Activated gamma-delta T cell (primary cell): ENCODE data around the gene FOSL1.

Experiments
- DNase-seq: peaks from one replicate; lab custom pipeline; 2025; lab: John Stamatoyannopoulos, UW

Gene FOSL1

GRCh38 chr11:65863889-65864705, 36.1 kb downstream of the FOSL1 start:
- no peak for DNase-seq

GRCh38 chr11:65862941-65863888, 37.0 kb downstream of the FOSL1 start:
- DNase-seq, result no peak

DNA sequence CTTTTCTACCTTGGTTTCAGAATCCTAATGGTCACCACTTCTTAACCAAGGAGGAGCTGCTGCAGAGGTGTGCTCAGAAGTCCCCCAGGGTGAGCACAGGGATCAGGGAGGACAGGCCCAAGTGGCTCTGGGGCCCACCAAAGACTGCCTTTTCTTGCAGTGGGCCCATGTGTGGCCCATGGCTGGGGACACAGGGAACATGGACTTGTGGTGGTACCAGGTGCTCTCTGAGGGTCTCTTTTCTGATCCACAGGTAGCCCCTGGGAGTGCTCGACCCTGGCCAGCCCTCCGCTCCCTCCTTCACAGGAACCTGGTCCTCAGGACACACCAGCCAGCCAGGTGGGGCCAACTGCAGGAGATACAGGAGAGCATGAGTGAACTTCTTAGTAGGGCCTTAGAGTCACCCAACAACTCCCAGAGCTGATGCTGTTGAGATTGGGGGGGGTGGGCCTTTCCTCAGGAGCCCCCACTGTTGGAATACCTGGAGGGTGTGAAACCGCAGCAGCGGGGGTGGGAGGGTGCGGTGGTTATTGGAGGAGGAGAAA, 37.9 kb downstream of the FOSL1 start:
- DNase-seq, result no peak

DNA sequence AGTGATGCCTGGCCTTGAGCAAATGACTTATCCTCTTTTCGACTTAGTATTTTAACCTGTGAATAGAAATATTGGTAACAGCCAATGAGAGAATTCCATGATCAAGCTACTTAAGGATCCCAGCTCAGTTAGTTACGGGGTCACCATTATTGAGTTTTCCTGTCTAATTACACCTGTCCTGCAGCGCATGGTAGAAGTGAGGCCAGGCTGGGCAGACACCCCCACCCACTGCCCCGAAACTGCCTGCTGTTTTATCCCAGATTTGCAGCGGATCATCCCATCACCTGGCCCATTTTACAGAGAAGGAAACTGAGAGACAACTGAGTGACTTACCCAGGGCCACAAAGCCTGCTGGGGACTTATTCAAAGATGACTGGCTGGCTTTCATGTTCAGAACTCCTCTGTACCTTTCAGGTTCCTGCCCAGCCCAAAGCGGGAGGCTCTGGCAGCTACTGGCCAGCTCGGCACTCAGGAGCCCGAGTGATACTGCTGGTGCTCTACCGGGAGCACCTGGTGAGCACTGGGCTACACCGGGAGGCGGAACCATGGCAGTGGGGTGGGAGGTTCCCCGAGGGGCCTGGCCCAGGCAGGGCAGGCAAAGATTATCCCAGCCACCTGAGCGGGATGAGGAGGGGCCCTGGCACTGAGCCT, 38.5 kb downstream of the FOSL1 start:
- no peak for DNase-seq

DNA sequence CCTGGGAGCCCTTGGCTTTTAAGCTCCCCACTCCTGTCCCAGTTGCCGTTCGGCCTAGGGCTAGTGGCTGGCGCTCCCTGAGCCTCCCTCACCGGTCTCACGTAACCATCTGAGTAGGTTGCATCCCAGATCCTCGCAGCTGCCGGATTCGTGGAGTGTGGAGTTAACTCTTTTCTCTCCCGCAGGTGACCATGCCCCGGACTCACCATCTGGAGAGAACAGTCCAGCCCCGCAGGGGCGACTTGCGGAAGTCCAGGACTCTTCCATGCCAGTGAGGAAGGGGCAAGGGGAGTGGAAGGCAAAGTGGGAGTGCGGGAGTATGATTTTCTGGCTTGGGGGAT, 39.1 kb downstream of the FOSL1 start:
- no peak for DNase-seq

DNA sequence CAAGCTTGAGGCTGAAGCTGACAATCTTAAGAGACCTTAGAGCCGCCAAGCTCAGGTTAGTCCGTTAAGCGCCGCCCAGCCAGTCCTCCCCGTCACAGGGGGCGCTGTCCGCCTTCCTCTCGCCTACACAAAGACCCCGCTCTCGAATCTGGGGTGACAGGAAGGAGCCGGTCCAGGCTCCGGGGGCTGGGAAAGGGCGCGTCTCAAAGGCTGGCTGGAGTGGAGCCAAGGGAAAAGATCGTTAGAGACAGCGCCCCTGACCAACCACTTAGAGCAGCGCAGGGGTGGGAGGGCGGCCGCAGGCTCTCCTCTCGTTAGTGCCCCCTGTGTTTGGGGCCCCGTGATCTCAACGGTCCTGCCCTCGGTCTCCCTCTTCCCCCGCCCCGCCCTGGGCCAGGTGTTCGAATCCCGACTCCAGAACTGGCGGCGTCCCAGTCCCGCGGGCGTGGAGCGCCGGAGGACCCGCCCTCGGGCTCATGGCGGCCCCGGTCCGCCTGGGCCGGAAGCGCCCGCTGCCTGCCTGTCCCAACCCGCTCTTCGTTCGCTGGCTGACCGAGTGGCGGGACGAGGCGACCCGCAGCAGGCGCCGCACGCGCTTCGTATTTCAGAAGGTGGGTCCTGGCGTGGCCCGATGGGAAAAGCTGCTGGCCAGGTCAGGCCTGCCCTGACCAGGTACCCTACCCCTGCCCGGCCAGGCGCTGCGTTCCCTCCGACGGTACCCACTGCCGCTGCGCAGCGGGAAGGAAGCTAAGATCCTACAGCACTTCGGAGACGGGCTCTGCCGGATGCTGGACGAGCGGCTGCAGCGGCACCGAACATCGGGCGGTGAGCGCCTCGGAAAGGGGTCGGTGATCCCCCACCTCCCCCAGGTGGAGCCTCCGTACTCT, 39.7 kb downstream of the FOSL1 start, which contains the start of gene MUS81:
MUS81 (plus strand) TSS at position 156 of the 887 bp plus-strand sequence; CDS start at position 477, 321 bp downstream.
- peak; percentile 88 for DNase-seq

DNA sequence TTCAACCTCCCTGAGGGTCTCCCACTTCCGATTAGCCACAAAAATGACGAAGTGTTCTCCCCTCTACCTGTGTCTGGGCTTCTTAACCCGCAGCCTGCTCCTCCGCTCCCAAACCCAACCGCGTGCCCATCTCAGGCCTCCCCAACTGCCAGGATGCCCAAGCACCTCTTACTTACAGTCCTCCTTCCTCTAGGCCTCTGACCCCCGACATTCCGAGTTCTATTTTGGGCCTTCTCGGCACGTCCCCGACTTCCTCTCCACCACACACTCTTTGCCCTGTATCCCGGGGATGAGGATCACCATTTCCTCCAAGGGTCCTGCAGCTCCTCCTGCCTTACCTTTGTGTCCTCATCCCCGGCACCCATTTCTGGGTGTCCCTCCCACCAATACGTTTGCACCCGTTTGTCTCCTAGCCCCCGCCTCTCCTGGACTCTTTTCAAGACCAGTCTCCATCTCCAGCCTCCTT, 40.3 kb downstream of the FOSL1 start:
- DNase-seq, result no peak

GRCh38 chr11:65859095-65859811, 40.9 kb downstream of the FOSL1 start:
- peak; percentile 96 for DNase-seq

DNA sequence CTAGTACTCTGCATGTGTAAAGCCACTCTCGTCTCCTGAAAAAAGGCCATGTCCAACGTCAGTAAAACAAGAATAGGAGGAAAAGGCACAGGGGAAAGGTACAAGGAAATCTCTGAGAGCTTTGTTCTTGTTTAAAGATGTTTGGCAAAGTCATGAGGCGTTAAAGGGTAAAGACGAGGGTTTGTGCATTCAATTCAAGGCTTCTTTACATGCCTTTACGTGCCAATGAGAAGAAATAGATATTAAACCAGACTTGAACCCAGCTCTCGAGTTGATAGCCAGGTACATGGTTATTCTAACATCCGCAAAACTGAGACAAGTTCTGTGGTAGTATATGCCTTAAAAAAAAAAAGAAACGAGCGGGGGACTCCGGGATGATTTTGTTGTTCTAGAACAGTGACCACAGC, 41.5 kb downstream of the FOSL1 start:
- DNase-seq, result no peak

DNA sequence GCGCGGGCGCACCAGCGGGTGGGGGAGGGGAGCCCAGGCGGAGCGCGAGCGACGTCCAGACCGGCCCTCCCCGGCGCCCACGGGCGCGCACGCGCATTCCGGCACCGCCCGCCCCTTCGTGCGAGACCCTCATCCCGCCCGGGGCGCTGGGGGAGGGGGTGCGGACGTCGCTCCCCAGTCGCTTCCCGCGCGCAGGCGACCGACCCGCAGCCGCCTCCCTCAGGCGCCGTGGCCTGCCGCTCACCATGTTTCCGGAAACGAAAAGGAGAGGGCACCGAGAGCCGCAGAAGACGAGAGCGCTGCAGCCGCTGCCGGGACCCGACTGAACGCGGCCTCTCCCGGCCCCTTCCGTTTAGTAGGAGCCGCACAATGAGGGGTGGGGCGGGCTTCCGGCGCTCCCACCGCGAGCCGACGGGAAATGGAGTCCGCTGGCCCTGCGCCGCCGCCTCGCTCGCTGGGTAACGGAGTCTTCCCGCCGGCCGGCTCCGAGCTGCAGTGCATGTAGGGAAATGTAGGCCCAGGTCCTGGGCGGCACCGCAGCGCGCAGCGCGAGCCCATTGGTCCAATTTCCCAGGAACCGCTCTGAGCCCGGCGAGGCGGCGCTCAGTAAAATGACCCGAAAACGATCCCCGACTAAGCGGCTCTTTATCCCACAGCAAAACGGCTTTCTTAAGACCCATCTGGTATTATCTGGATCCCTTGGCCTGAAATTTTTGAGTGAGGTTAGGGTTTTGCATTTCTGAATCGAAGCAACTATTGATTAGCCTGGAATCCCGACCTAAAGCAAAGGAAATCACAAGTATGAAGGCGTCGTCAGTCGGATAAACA, 42.1 kb downstream of the FOSL1 start, which contains the start of gene CFL1:
CFL1 (minus strand) TSS at position 328 of the 828 bp plus-strand sequence; CDS start at position 247, 81 bp downstream.
- peak; percentile 98 for DNase-seq

GRCh38 chr11:65857500-65857852, 42.7 kb downstream of the FOSL1 start:
- peak; percentile 60 for DNase-seq

GRCh38 chr11:65856689-65857499, 43.3 kb downstream of the FOSL1 start:
- DNase-seq, result peak; percentile 73

DNA sequence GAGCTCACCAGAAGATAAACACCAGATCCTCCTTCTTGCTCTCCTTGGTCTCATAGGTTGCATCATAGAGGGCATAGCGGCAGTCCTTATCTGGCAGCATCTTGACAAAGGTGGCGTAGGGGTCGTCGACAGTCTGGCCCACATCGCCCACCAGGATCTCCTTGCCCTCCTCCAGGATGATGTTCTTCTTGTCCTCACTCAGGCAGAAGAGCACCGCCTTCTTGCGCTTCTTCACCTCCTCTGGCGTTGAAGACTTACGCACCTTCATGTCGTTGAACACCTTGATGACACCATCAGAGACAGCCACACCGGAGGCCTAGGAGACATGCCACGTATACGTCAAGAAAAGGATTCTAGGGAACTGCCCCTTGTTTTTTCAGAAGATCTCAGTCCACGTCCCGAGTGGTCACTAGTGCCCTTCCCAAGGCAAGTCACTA, 44.2 kb downstream of the FOSL1 start:
- DNase-seq, result no peak

DNA sequence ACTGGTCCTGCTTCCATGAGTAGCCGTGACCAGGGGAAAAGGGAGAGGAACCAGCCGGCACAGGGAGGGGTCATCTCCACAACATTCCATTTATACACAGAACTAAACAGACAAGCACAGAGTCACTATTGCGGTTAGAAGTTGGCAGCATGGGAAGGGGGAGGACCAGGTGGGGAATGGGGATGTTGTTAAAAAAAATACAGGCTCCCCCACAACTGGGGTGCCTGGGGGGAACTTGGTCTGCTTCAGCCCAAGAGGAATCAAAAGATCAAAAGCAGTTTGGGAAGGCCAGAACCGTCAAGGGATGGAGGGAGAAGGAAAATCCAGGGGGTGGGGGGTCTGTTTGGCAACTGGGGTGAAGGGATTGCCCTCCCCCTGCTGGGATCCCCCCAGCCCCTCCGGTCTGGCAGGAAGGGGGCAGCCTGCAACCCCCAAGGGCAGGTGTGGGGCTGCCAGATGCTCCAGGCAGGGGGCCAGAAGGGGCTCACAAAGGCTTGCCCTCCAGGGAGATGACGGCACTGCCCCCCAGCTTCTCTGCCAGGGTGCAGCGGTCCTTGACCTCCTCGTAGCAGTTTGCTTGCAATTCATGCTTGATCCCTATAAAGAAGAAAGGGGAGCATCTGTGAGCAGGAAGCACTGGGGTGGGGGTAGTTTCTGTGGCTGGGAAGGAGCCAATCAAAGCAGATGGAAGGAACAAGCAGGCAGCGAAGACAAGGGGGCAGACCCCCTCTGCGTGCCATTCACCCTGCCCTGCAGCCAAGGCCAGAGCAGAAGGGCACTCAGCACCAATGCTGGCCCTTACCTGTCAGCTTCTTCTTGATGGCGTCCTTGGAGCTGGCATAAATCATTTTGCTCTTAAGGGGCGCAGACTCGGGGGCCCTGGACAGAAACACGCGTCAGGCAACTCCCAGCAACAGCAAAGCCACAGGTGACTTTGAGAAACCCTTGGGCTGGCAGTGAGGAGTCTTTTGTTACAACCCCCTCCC, 45.0 kb downstream of the FOSL1 start:
- no peak for DNase-seq

DNA sequence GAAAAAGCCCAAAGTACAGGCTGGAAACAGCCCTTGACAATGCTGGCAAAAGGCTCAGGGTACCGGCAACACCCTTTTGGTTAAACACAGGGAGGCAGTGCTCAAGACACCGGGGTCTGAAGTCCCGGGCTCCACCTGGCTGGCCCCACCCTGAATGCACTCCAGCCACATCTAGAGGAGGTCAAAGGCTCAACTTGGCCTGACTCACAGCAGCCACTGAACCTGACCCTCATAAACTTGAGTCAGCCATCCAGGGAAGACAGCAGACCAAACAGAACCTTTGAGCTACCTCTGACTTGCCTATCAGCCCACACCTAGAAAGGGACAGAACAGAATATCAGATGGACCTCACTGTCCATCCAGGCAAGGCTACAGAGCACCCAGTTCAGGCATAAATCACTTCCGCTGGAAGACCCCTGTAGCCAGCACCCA, 46.0 kb downstream of the FOSL1 start:
- no peak for DNase-seq

DNA sequence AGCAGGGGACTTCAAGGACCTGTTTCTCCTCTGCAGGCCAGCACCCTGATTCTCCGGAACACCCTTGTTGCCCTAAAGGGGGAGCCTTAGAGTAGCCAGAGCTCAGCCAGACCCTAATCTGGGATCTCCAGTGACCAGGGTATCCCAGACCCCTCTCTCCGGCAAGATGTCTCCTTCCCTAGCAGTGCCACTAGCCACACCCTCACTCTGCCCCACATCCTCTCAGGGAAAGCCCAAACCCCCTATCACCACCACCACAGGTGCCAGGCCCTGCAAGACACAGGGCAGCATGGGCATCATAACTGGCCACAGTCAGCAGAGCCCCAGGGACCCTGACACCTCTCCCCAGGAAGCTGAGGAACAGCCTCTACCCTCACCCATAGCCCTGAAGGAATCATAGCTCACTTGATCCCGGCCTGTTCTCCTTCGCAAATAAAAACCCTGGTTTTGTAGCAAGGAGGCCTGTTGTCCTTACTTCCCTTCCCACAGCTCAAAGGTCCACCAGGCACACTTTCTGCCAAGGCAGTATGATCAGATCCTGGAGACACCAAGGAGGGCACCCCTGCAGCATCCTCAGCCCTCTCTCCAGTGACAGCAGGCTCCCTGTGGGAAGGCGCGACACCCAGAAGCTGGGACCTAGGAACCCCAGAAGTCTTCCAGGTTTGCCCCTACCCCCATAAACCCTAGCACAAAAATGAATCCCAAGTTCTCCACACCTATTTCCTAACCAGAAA, 46.8 kb downstream of the FOSL1 start:
- DNase-seq, result no peak
